ENCODE results near the gene ORC3. TPM values are rescaled to one million over a fixed set of nuclear protein-coding genes. Genes with fewer than 3 reads are reported as not detected.
A peak's percentile ranks its signal among the peaks of the same experiment; 100 is the strongest.

The ORC3 gene
- total RNA-seq, 1 experiment from 2014 or later = 52.9 TPM

- peak overlapping the region; percentile 94 to 97 (median 97) for H3K27ac Mint-ChIP-seq
- H3K9me3 Mint-ChIP-seq = no peaks in the 10 kb centered on the region; a peak in 1 of 5 replicates
- no CpG with 5 or more reads among the region's 11 CpGs for WGBS (ENCODE audit: extremely low coverage, insufficient read length, low lambda C conversion rate)
- peaks cover 14 to 27% of the 10 kb centered on the region in 2 experiments for H3K4me1 Mint-ChIP-seq
- Histone ChIP-seq H3K79me2 (ENCODE audit: insufficient read depth, low read length) (peaks cover 45% of the 10 kb centered on the region), H3T11ph (ENCODE audit: low read length) (no peak overlapping the region), H4K20me1 (ENCODE audit: control insufficient read depth, insufficient read depth, insufficient read length) (no peaks in the 10 kb centered on the region), H4K5ac (ENCODE audit: insufficient read length, low read depth, low read length) (peak overlapping the region; percentile 29), H3K9ac (ENCODE audit: extremely low read depth, insufficient read length, low read length) (peak overlapping the region; percentile 88), H3K79me1 (ENCODE audit: insufficient read depth, low read depth, low read length, poor library complexity, severe bottlenecking) (peaks cover 3% of the 10 kb centered on the region), H4K8ac (replicated peaks; ENCODE audit: insufficient read length, low read depth, low read length) (no peak overlapping the region), H2BK15ac (ENCODE audit: low read depth, low read length) (no peak overlapping the region), H3K27ac (ENCODE audit: insufficient read length, low read depth, low read length) (peak overlapping the region; percentile 35), H3K4ac (ENCODE audit: low read depth, low read length) (no peak overlapping the region), H2AFZ (ENCODE audit: low read length) (no peak overlapping the region), H2BK5ac (ENCODE audit: insufficient read length, low read length) (peak overlapping the region; percentile 8), H3K18ac (ENCODE audit: insufficient read length, low read depth, low read length) (peak overlapping the region; percentile 67), H3K14ac (ENCODE audit: insufficient read depth, low read length) (no peak overlapping the region), H3K27me3 (ENCODE audit: insufficient read depth, low read length) (no peaks in the 10 kb centered on the region), H3K4me1 (ENCODE audit: insufficient read depth, low read length) (peaks cover 4% of the 10 kb centered on the region), H3K23me2 (ENCODE audit: insufficient read length, low read depth, low read length, poor library complexity, severe bottlenecking) (peaks cover 7% of the 10 kb centered on the region), H4K91ac (ENCODE audit: insufficient read length, low read depth, low read length) (no peak overlapping the region), H3K4me2 (ENCODE audit: insufficient read depth, insufficient read length, low read length) (peak overlapping the region; percentile 61), H2AK5ac (ENCODE audit: insufficient read length, low read length) (no peak overlapping the region), H3K56ac (ENCODE audit: insufficient read length, low read depth, low read length) (no peak overlapping the region), H2BK12ac (ENCODE audit: insufficient read length, low read depth, low read length) (no peak overlapping the region), H3K23ac (ENCODE audit: insufficient read length, low read depth, low read length) (no peak overlapping the region), H3K9me3 (ENCODE audit: control insufficient read depth, low read depth, low read length) (no peaks in the 10 kb centered on the region), H2BK20ac (ENCODE audit: low read depth, low read length, poor library complexity, severe bottlenecking) (no peak overlapping the region), H2BK120ac (ENCODE audit: low read depth, low read length, poor library complexity, severe bottlenecking) (no peak overlapping the region)
- no peak for DNase-seq
- H3K27me3 Mint-ChIP-seq (ENCODE audit: low read depth) = no peaks in the 10 kb centered on the region
- H3K36me3 Mint-ChIP-seq (ENCODE audit: insufficient read depth in 1 of 3, low read depth in 3 of 3) = peaks cover 14 to 26% (median 25%) of the 10 kb centered on the region in 3 experiments; a peak in 6 of 7 replicates
- peak overlapping the region; percentile 85 to 94 for H3K4me3 Mint-ChIP-seq
- TF ChIP-seq CTCF (conservative IDR thresholded peaks at IDR 0.05) = no peak
Measured at GRCh38 chr6:87590417-87590880, 514 bp downstream of the ORC3 start.
